ENCODE measurements around the gene HSPA12B.
A peak's percentile ranks its signal among the peaks of the same experiment; 100 is the strongest.

The HSPA12B gene

DNA sequence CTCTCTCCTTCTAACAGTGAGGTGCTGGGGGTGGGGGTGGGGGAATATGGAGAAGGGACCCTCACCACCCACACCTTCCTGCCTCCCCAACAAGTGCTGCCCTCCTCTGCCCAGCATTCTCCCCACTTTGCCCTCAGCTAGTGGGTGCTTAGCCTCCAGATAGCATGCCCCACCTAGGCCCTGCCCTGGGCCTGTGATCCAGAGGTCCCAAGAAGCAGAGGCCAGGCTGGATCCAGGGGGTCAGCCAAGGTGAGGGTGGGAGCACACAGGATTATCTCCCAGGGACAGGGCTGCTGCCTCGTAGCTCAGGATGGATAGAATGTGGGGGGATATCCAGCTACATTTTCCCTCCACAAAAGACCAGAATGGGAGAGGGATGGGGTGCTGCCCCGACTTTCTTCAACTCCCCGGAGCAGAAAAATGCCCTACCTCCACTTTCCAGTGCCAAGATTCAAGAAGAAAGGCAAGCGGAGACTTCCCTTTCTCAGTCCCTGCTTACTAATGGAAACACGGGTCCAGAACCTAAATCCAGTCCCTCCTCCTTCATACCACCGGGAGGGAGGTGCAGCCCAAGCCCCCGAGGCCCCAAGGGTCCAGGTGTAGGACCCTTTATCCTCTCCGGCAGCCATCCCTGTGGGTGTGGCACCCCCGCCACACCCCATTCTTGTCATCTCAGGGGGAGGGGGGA lies 34.1 kb downstream of the HSPA12B start:
- Histone ChIP-seq H3K27me3 (ENCODE audit: insufficient read depth, low read length) (no peaks in the 10 kb centered on the region), H3K9me3 (ENCODE audit: insufficient read depth, low read depth, low read length) (no peaks in the 10 kb centered on the region), H3K4me3 (ENCODE audit: low read length) (peak overlapping the region; percentile 94), H3K27ac (ENCODE audit: low read length) (no peak overlapping the region), H3K36me3 (ENCODE audit: insufficient read depth, low read depth, low read length) (peaks cover 4% of the 10 kb centered on the region; the same call in 1 of the 2 replicates), H3K4me1 (ENCODE audit: insufficient read depth, low read length) (peaks cover 4% of the 10 kb centered on the region; the same call in 1 of the 2 replicates), H3K9ac (ENCODE audit: low read depth, low read length) (peak overlapping the region; percentile 87; the same call in 1 of the 2 replicates)

- Histone ChIP-seq H3K27ac (ENCODE audit: low read length) (no peak overlapping the region), H3K9ac (ENCODE audit: low read depth, low read length) (peak overlapping the region; percentile 87; the same call in 1 of the 2 replicates), H3K4me1 (ENCODE audit: insufficient read depth, low read length) (peaks cover 4% of the 10 kb centered on the region; the same call in 1 of the 2 replicates), H3K36me3 (ENCODE audit: insufficient read depth, low read depth, low read length) (peaks cover 4% of the 10 kb centered on the region; the same call in 1 of the 2 replicates), H3K4me3 (ENCODE audit: low read length) (peak overlapping the region; percentile 94), H3K9me3 (ENCODE audit: insufficient read depth, low read depth, low read length) (no peaks in the 10 kb centered on the region), H3K27me3 (ENCODE audit: insufficient read depth, low read length) (no peaks in the 10 kb centered on the region)
These were observed 34.6 kb downstream of the HSPA12B start for GRCh38 chr20:3767110-3767426.

- H3K4me3 ChIP-seq (ENCODE audit: low read length) = peak within 1 kb of the TSS; percentile 94
- peak within 1 kb of the TSS; percentile 84 for H3K27ac ChIP-seq (ENCODE audit: low read length)
- peaks cover 4% of the 10 kb centered on the region; the same call in 1 of the 2 replicates for H3K4me1 ChIP-seq (ENCODE audit: insufficient read depth, low read length)
- no peaks in the 10 kb centered on the region; the same call in 1 of the 2 replicates for H3K27me3 ChIP-seq (ENCODE audit: insufficient read depth, low read length)
- no peaks in the 10 kb centered on the region for H3K9me3 ChIP-seq (ENCODE audit: insufficient read depth, low read depth, low read length)
- H3K9ac ChIP-seq (ENCODE audit: low read depth, low read length) = peak within 1 kb of the TSS; percentile 88
- peaks cover 4% of the 10 kb centered on the region; the same call in 1 of the 2 replicates for H3K36me3 ChIP-seq (ENCODE audit: insufficient read depth, low read depth, low read length)
These were observed 35.2 kb downstream of the HSPA12B start, which contains the start of gene ADISSP for GRCh38 chr20:3767427-3768341. TSS of gene ADISSP (minus strand) at chr20:3767753. CDS start at chr20:3760100, 7,653 bp downstream.

- peak overlapping the region; percentile 94 for H3K4me3 ChIP-seq (ENCODE audit: low read length)
- H3K9ac ChIP-seq (ENCODE audit: low read depth, low read length) = peak overlapping the region; percentile 88; the same call in 1 of the 2 replicates
- peaks cover 4% of the 10 kb centered on the region; the same call in 1 of the 2 replicates for H3K4me1 ChIP-seq (ENCODE audit: insufficient read depth, low read length)
- no peaks in the 10 kb centered on the region for H3K9me3 ChIP-seq (ENCODE audit: insufficient read depth, low read depth, low read length)
- peak overlapping the region; percentile 84 for H3K27ac ChIP-seq (ENCODE audit: low read length)
- 0 out of 2 replicates have a peak, but pooled peaks cover 4% of the 10 kb centered on the region for H3K36me3 ChIP-seq (ENCODE audit: insufficient read depth, low read depth, low read length)
- no peaks in the 10 kb centered on the region; the same call in 1 of the 2 replicates for H3K27me3 ChIP-seq (ENCODE audit: insufficient read depth, low read length)
These were observed 36.1 kb downstream of the HSPA12B start for GRCh38 chr20:3768342-3769130.

DNA sequence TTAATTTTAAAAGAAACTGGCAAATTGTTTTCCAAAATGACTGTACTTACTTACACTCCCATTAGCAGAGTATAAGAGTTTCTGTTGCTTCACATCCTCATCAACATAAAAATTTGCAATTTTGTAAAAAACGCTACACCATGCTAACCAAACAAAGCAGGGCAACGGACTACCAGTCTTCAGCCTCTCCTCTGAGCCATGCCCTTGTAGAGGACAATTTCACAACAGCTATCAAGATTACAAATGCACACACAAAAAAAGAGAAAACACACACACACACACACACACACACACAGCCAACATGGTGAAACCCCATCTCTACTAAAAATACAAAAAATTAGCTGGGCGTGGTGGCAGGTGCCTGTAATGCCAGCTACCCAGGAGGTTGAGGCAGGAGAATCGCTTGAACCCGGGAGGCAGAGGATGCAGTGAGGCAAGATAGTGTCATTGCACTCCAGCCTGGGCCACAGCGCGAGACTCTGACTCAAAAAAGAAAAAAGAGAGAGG lies 39.1 kb downstream of the HSPA12B start:
- peaks cover 14% of the 10 kb centered on the region for H3K27me3 ChIP-seq (ENCODE audit: insufficient read depth, low read length)
- H3K36me3 ChIP-seq (ENCODE audit: insufficient read depth, low read depth, low read length) = no peaks in the 10 kb centered on the region
- H3K9ac ChIP-seq (ENCODE audit: low read depth, low read length) = no peak overlapping the region
- H3K27ac ChIP-seq (ENCODE audit: low read length) = no peak overlapping the region
- no peaks in the 10 kb centered on the region for H3K9me3 ChIP-seq (ENCODE audit: insufficient read depth, low read depth, low read length)
- H3K4me3 ChIP-seq (ENCODE audit: low read length) = no peak overlapping the region
- H3K4me1 ChIP-seq (ENCODE audit: insufficient read depth, low read length) = peaks cover 4% of the 10 kb centered on the region; the same call in 1 of the 2 replicates

- Histone ChIP-seq H3K9me3 (ENCODE audit: insufficient read depth, low read depth, low read length) (no peaks in the 10 kb centered on the region), H3K36me3 (ENCODE audit: insufficient read depth, low read depth, low read length) (no peaks in the 10 kb centered on the region), H3K4me1 (ENCODE audit: insufficient read depth, low read length) (peaks cover 1% of the 10 kb centered on the region; the same call in 1 of the 2 replicates), H3K9ac (ENCODE audit: low read depth, low read length) (no peak overlapping the region), H3K4me3 (ENCODE audit: low read length) (no peak overlapping the region), H3K27ac (ENCODE audit: low read length) (no peak overlapping the region), H3K27me3 (ENCODE audit: insufficient read depth, low read length) (peaks cover 54% of the 10 kb centered on the region)
These were observed 43.1 kb downstream of the HSPA12B start for GRCh38 chr20:3775457-3776108.

DNA sequence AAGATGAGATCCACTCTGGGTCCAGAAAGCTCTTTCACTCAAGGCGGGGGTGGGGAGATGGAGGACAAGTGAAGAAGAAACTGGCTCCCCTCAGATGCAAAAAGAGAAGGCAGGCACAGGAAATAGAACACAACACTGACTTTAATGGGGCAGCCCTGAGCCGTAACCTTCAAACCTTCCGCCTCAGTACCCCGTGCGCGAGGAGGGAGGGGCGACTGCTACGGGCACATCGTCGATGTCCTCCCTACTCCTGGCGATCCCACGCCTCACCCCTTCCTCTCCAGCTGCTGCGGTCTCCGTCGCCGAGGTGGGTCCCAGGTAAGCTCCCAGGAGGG lies 44.9 kb downstream of the HSPA12B start:
- Histone ChIP-seq H3K36me3 (ENCODE audit: insufficient read depth, low read depth, low read length) (no peaks in the 10 kb centered on the region), H3K4me1 (ENCODE audit: insufficient read depth, low read length) (peaks cover 8% of the 10 kb centered on the region; the same call in 1 of the 2 replicates), H3K27ac (ENCODE audit: low read length) (no peak overlapping the region), H3K27me3 (ENCODE audit: insufficient read depth, low read length) (peaks cover 57% of the 10 kb centered on the region), H3K9ac (ENCODE audit: low read depth, low read length) (peak overlapping the region; percentile 50; the same call in 1 of the 2 replicates), H3K4me3 (ENCODE audit: low read length) (peak overlapping the region; percentile 72), H3K9me3 (ENCODE audit: insufficient read depth, low read depth, low read length) (no peaks in the 10 kb centered on the region)

DNA sequence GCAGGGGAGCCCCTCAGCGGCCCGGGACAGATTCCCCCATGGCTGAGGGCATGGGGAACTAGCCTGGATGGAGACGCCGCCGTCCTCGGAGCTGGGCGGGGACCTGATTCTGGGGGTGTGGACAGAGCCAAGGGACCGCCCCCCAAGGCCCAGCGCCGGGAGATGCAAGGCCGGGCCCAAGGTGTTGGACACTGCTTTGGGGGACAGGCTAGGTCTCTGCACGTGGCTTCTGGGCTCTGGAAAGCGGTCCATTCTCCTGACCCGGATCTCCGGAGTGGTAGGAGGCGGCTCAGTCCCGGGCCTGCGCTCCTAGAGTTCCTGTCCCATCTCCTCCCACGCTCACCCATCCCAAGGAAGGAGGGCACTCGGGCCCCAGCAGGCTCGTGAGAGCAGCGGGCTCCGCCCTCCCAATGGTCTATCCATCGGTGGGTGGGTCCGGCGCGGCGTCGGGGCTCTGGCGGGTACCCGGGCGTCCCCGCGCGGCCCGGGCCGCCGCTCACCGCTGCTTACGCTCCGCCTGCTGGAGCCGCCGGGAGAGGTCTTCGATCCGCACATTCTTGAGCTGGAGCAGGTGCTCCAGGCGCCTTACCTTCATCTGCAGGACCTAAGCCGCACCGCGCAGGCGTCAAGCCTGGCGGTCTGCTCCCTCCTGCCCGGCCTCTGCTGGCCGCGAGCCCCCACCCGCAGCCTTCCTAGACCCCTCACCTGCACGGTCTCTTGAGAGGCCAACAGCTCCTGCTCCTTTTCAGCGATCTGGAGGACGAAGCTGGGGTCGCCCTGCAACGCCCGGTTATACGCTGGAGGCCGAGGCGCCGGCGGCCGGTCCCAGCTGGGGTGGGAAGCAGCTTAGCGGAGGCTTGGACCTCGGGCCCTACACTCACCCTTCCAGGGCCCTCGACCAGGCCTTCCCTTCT lies 45.5 kb downstream of the HSPA12B start:
- no peaks in the 10 kb centered on the region for H3K36me3 ChIP-seq (ENCODE audit: insufficient read depth, low read depth, low read length)
- peak overlapping the region; percentile 72 for H3K4me3 ChIP-seq (ENCODE audit: low read length)
- H3K27me3 ChIP-seq (ENCODE audit: insufficient read depth, low read length) = peaks cover 57% of the 10 kb centered on the region
- H3K9me3 ChIP-seq (ENCODE audit: insufficient read depth, low read depth, low read length) = no peaks in the 10 kb centered on the region
- no peak overlapping the region for H3K27ac ChIP-seq (ENCODE audit: low read length)
- H3K9ac ChIP-seq (ENCODE audit: low read depth, low read length) = peak overlapping the region; percentile 50; the same call in 1 of the 2 replicates
- peaks cover 8% of the 10 kb centered on the region; the same call in 1 of the 2 replicates for H3K4me1 ChIP-seq (ENCODE audit: insufficient read depth, low read length)

GRCh38 chr20:3778976-3779375 lies 46.5 kb downstream of the HSPA12B start:
- Histone ChIP-seq H3K4me3 (ENCODE audit: low read length) (peak overlapping the region; percentile 72; the same call in 1 of the 2 replicates), H3K4me1 (ENCODE audit: insufficient read depth, low read length) (peaks cover 8% of the 10 kb centered on the region; the same call in 1 of the 2 replicates), H3K9ac (ENCODE audit: low read depth, low read length) (no peak overlapping the region), H3K9me3 (ENCODE audit: insufficient read depth, low read depth, low read length) (no peaks in the 10 kb centered on the region), H3K27me3 (ENCODE audit: insufficient read depth, low read length) (peaks cover 57% of the 10 kb centered on the region), H3K27ac (ENCODE audit: low read length) (no peak overlapping the region), H3K36me3 (ENCODE audit: insufficient read depth, low read depth, low read length) (no peaks in the 10 kb centered on the region)

Data from iPS-20b (cell line).